H9 (cell line): Measurements from ENCODE around the gene PDCD7. TPM values are rescaled to one million over a fixed set of nuclear protein-coding genes. Genes with fewer than 3 reads are reported as not detected.

Experiments
- DNase-seq: peaks from one replicate; pipeline ENCODE4 v3.0.0-alpha.2; 2017
- H2AFZ ChIP-seq: one replicate; pipeline ENCODE4 v1.6.1; 2013; ENCODE audit warnings: mild to moderate bottlenecking, low read length, control low read depth, moderate library complexity
- H2AK5ac ChIP-seq: 2 replicates; pipeline ENCODE4 v1.6.1; 2013; ENCODE audit warnings: low read length, control low read depth, mixed read lengths; ENCODE audit not compliant: insufficient read length
- H2BK120ac ChIP-seq: one replicate; pipeline ENCODE4 v1.6.1; 2013; ENCODE audit warnings: low read depth, mild to moderate bottlenecking, low read length, control low read depth, inconsistent platforms; ENCODE audit not compliant: poor library complexity, severe bottlenecking
- H2BK12ac ChIP-seq: 2 replicates; pipeline ENCODE4 v1.6.1; 2013; ENCODE audit warnings: low read length, control low read depth, mixed read lengths, low read depth; ENCODE audit not compliant: insufficient read length
- H2BK15ac ChIP-seq: 2 replicates; pipeline ENCODE4 v1.6.1; 2013; ENCODE audit warnings: low read depth, low read length, control low read depth
- H2BK20ac ChIP-seq: one replicate; pipeline ENCODE4 v1.6.1; 2013; ENCODE audit warnings: low read depth, mild to moderate bottlenecking, low read length, control low read depth, inconsistent platforms; ENCODE audit not compliant: poor library complexity, severe bottlenecking
- H2BK5ac ChIP-seq: 2 replicates; pipeline ENCODE4 v1.6.1; 2013; ENCODE audit warnings: low read length, control low read depth, mixed read lengths; ENCODE audit not compliant: insufficient read length
- H3K14ac ChIP-seq: 2 replicates; pipeline ENCODE4 v1.6.1; 2013; ENCODE audit warnings: low read length, control low read depth; ENCODE audit not compliant: insufficient read depth
- H3K18ac ChIP-seq: 2 replicates; pipeline ENCODE4 v1.6.1; 2013; ENCODE audit warnings: low read depth, mild to moderate bottlenecking, mixed read lengths, low read length, control low read depth; ENCODE audit not compliant: insufficient read length
- H3K23ac ChIP-seq: 2 replicates; pipeline ENCODE4 v1.6.1; 2013; ENCODE audit warnings: low read length, control low read depth, mixed read lengths, low read depth; ENCODE audit not compliant: insufficient read length
- H3K23me2 ChIP-seq: 2 replicates; pipeline ENCODE4 v1.6.1; 2013; ENCODE audit warnings: low read depth, mild to moderate bottlenecking, mixed read lengths, low read length, control low read depth; ENCODE audit not compliant: insufficient read length, poor library complexity, severe bottlenecking
- H3K27ac ChIP-seq: 2 replicates; pipeline ENCODE4 v1.5.1; 2013; ENCODE audit warnings: low read length, control low read depth, mixed read lengths, low read depth; ENCODE audit not compliant: insufficient read length
- H3K27me3 ChIP-seq: 2 replicates; pipeline ENCODE4 v1.6.1; 2013; ENCODE audit warnings: low read length, control low read depth, inconsistent platforms; ENCODE audit not compliant: insufficient read depth
- H3K4ac ChIP-seq: 2 replicates; pipeline ENCODE4 v1.6.1; 2013; ENCODE audit warnings: low read depth, mild to moderate bottlenecking, control low read depth, inconsistent platforms, low read length, moderate library complexity
- H3K4me1 ChIP-seq: 2 replicates; pipeline ENCODE4 v1.6.1; 2013; ENCODE audit warnings: low read length, control low read depth, inconsistent platforms; ENCODE audit not compliant: insufficient read depth
- H3K4me2 ChIP-seq: 2 replicates; pipeline ENCODE4 v1.6.1; 2013; ENCODE audit warnings: low read length, control low read depth, mixed read lengths; ENCODE audit not compliant: insufficient read length, insufficient read depth
- H3K56ac ChIP-seq: 2 replicates; pipeline ENCODE4 v1.6.1; 2013; ENCODE audit warnings: low read depth, mild to moderate bottlenecking, mixed read lengths, low read length, control low read depth; ENCODE audit not compliant: insufficient read length
- H3K79me1 ChIP-seq: 2 replicates; pipeline ENCODE4 v1.6.1; 2013; ENCODE audit warnings: low read depth, mild to moderate bottlenecking, moderate library complexity, low read length, control low read depth, inconsistent platforms; ENCODE audit not compliant: insufficient read depth, poor library complexity, severe bottlenecking
- H3K79me2 ChIP-seq: 2 replicates; pipeline ENCODE4 v1.6.1; 2013; ENCODE audit warnings: low read length, control low read depth, inconsistent platforms; ENCODE audit not compliant: insufficient read depth
- H3K9ac ChIP-seq: 2 replicates; pipeline ENCODE4 v1.6.1; 2013; ENCODE audit warnings: low read length, control low read depth, mixed read lengths; ENCODE audit not compliant: insufficient read length; ENCODE audit errors: extremely low read depth
- H3K9me3 ChIP-seq: one replicate; pipeline ENCODE4 v1.6.1; 2013; ENCODE audit warnings: low read depth, low read length, inconsistent platforms; ENCODE audit not compliant: control insufficient read depth
- H3T11ph ChIP-seq: one replicate; pipeline ENCODE4 v1.6.1; 2013; ENCODE audit warnings: mild to moderate bottlenecking, low read length, control low read depth, inconsistent platforms
- H4K20me1 ChIP-seq: one replicate; pipeline ENCODE4 v1.6.1; 2013; ENCODE audit not compliant: control insufficient read depth, insufficient read length, insufficient read depth
- H4K5ac ChIP-seq: 2 replicates; pipeline ENCODE4 v1.6.1; 2013; ENCODE audit warnings: low read depth, mild to moderate bottlenecking, mixed read lengths, low read length, control low read depth; ENCODE audit not compliant: insufficient read length
- H4K8ac ChIP-seq: replicated peaks from 2 replicates; pipeline ENCODE4 v1.6.1; 2013; ENCODE audit warnings: low read length, control low read depth, mixed read lengths, low read depth; ENCODE audit not compliant: insufficient read length
- H4K91ac ChIP-seq: 2 replicates; pipeline ENCODE4 v1.6.1; 2013; ENCODE audit warnings: low read depth, mild to moderate bottlenecking, moderate library complexity, mixed read lengths, low read length, control low read depth; ENCODE audit not compliant: insufficient read length
- H3K27ac Mint-ChIP-seq, 3 experiments: 2 replicates in 2 of 3; 3 replicates in 1 of 3; pipeline ENCODE4 v1.8.0; 2020 to 2021; ENCODE audit warnings: mixed read lengths in 3 of 3, mild to moderate bottlenecking in 1 of 3, moderate library complexity in 1 of 3
- H3K27me3 Mint-ChIP-seq: 2 replicates; pipeline ENCODE4 v1.8.0; 2021; ENCODE audit warnings: low read depth, mild to moderate bottlenecking, moderate library complexity, mixed read lengths
- H3K36me3 Mint-ChIP-seq, 3 experiments: 2 replicates in 2 of 3; 3 replicates in 1 of 3; pipeline ENCODE4 v1.8.0; 2020 to 2021; ENCODE audit warnings: low read depth in 3 of 3, mixed read lengths in 3 of 3; ENCODE audit not compliant: insufficient read depth in 1 of 3
- H3K4me1 Mint-ChIP-seq, 2 experiments: 2 replicates each; pipeline ENCODE4 v1.8.0; 2020; ENCODE audit warnings: mixed read lengths in 2 of 2
- H3K4me3 Mint-ChIP-seq, 2 experiments: 2 replicates in 1 of 2; 3 replicates in 1 of 2; pipeline ENCODE4 v1.8.0; 2020 to 2021; ENCODE audit warnings: mild to moderate bottlenecking in 2 of 2, mixed read lengths in 2 of 2, moderate library complexity in 1 of 2
- H3K9me3 Mint-ChIP-seq, 2 experiments: 2 replicates in 1 of 2; 3 replicates in 1 of 2; pipeline ENCODE4 v1.8.0; 2020; ENCODE audit warnings: mild to moderate bottlenecking in 2 of 2, mixed read lengths in 2 of 2, moderate library complexity in 1 of 2
- CTCF ChIP-seq: fragments of 200-600 bp; sonication (generic); conservative IDR thresholded peaks from 3 replicates; pipeline ENCODE4 v1.8.0; 2021; ENCODE audit warnings: antibody characterized with exemption, mild to moderate bottlenecking
- WGBS: extraction: QIAGEN DNeasy Blood & Tissue Kit; methylation state at CpG from one replicate; pipeline ENCODE4 v1.1.7; 2013; ENCODE audit warnings: missing lambda C conversion rate, low lambda C conversion rate, mixed read lengths; ENCODE audit not compliant: insufficient read length; ENCODE audit errors: extremely low coverage; 5-methylcytosine and 5-hydroxymethylcytosine counted together
- total RNA-seq: library from RNA; stranded (reverse); gene quantifications from 2 replicates; pipeline ENCODE4 v1.2.1, GENCODE V29; 2021

The PDCD7 gene
- total RNA-seq, 1 experiment from 2014 or later = 35.2 TPM

- Histone ChIP-seq H2AK5ac (no peak within 1 kb of the TSS), H2BK12ac (no peak within 1 kb of the TSS), H3K27me3 (no peaks in the 10 kb centered on the region), H3K56ac (no peak within 1 kb of the TSS), H3K79me1 (no peaks in the 10 kb centered on the region), H3K79me2 (no peaks in the 10 kb centered on the region), H2BK120ac (no peak within 1 kb of the TSS), H4K20me1 (no peaks in the 10 kb centered on the region), H3K4me2 (peak within 1 kb of the TSS; percentile 78), H3T11ph (no peak within 1 kb of the TSS), H3K27ac (no peak within 1 kb of the TSS), H4K91ac (no peak within 1 kb of the TSS), H3K4ac (no peak within 1 kb of the TSS), H2BK5ac (no peak within 1 kb of the TSS), H2AFZ (no peak within 1 kb of the TSS), H2BK20ac (peak within 1 kb of the TSS; percentile 62), H3K18ac (peak within 1 kb of the TSS; percentile 62), H4K5ac (no peak within 1 kb of the TSS), H3K9me3 (no peaks in the 10 kb centered on the region), H3K9ac (peak within 1 kb of the TSS; percentile 16), H3K4me1 (peaks cover 5% of the 10 kb centered on the region), H3K23ac (no peak within 1 kb of the TSS), H3K23me2 (peaks cover 7% of the 10 kb centered on the region), H3K14ac (peak within 1 kb of the TSS; percentile 79; the same call in 1 of the 2 replicates), H4K8ac (no peak within 1 kb of the TSS), H2BK15ac (no peak within 1 kb of the TSS)
- H3K27ac Mint-ChIP-seq = peak within 1 kb of the TSS in 1 of 3 experiments; percentile 77; a peak in 2 of 7 replicates
- peaks cover 36 to 37% of the 10 kb centered on the region in 2 experiments for H3K4me1 Mint-ChIP-seq
- H3K27me3 Mint-ChIP-seq = peaks cover 8% of the 10 kb centered on the region
- WGBS = no CpG with 5 or more reads among the region's 66 CpGs
- peak within 1 kb of the TSS; percentile 74 to 85 for H3K4me3 Mint-ChIP-seq
- H3K36me3 Mint-ChIP-seq = peaks cover 0 to 3% (median 0%) of the 10 kb centered on the region in 3 experiments; a peak in 3 of 7 replicates
- TF ChIP-seq CTCF = no peak
- H3K9me3 Mint-ChIP-seq = peaks cover under 1 to 3% of the 10 kb centered on the region in 2 experiments; a peak in 3 of 5 replicates
- peak; percentile 66 for DNase-seq
These were observed 65.8 kb downstream of the PDCD7 start, which contains the start of gene RASL12 for GRCh38 chr15:65067645-65068402. Gene RASL12, minus strand, starts transcription at chr15:65067991. Its CDS starts 156 bp downstream, at chr15:65067835.

Other genes starting within 250 kb of the PDCD7 start
- 3.7 TPM in 2 replicates for gene ANKDD1A, start 221.9 kb downstream of the PDCD7 start, total RNA-seq
- 64.2 and 66.6 TPM in 2 replicates for gene SPG21, start 143.9 kb downstream of the PDCD7 start, total RNA-seq
- gene MTFMT, start 104.2 kb downstream of the PDCD7 start, total RNA-seq = 13.2 and 16.0 TPM in 2 replicates
- gene SLC51B, start 88.4 kb downstream of the PDCD7 start, total RNA-seq = not detected in 2 replicates
- gene RASL12, start 65.8 kb downstream of the PDCD7 start, total RNA-seq = 7.5 and 7.7 TPM in 2 replicates
- gene KBTBD13, start 57.1 kb downstream of the PDCD7 start, total RNA-seq = not detected in 2 replicates
- gene UBAP1L, start 18.6 kb downstream of the PDCD7 start, total RNA-seq = 2.6 and 3.0 TPM in 2 replicates
- 53.8 and 55.8 TPM in 2 replicates for gene CLPX, start 51.5 kb upstream of the PDCD7 start, total RNA-seq
- gene CILP, start 77.7 kb upstream of the PDCD7 start, total RNA-seq = 0.04 TPM in 1 of 2 replicates, not detected in the other
- gene PARP16, start 153.1 kb upstream of the PDCD7 start, total RNA-seq = 3.9 and 4.3 TPM in 2 replicates
- gene RNU5A-1, start 162.2 kb upstream of the PDCD7 start, total RNA-seq = not detected in 2 replicates
- not detected in 2 replicates for gene RNU5B-1, start 170.9 kb upstream of the PDCD7 start, total RNA-seq
- gene IGDCC3, start 244.2 kb upstream of the PDCD7 start, total RNA-seq = 17.9 and 18.9 TPM in 2 replicates